ENCODE data around the gene BCAS3. TPM values are rescaled to one million over a fixed set of nuclear protein-coding genes. Genes with fewer than 3 reads are reported as not detected.
"Not testable (repeated sequence)": the region's sequence is repeated elsewhere in the genome, so short reads cannot be mapped to it uniquely, and the experiment has no call there.

Gene BCAS3
- total RNA-seq, 1 donor from 2014 or later = 38.1 TPM

DNA sequence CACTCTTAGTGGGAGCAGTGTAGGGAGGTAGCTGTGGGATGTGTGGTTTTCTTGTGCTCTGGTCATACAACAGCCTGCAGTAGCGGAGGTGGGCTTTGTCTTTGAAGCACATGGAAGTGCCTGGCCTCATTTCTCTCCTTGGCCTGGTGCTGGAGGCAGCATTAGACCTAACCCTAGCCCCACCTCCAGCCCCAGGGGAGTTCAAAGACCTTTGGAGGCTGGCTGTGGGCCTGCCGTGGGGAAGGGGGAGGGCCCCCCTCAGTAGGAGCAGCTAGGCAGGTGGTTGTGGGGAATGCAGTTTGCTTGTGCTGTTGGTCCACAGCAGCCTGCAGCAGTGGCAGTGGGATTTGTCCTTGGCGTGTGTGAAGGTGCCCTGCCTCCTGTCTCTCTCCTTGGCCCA lies 91.7 kb downstream of the BCAS3 start:
- H3K27me3 Mint-ChIP-seq (ENCODE audit: unreplicated experiment) = peaks cover 7% of the 10 kb centered on the region
- H3K27ac Mint-ChIP-seq (ENCODE audit: unreplicated experiment) = no peak overlapping the region
- no peaks in the 10 kb centered on the region for H3K4me1 Mint-ChIP-seq (ENCODE audit: unreplicated experiment)
- no peaks in the 10 kb centered on the region for H3K9me3 Mint-ChIP-seq (ENCODE audit: unreplicated experiment)
- H3K4me3 Mint-ChIP-seq (ENCODE audit: unreplicated experiment) = no peak overlapping the region
- H3K36me3 Mint-ChIP-seq (ENCODE audit: low read depth, unreplicated experiment) = peaks cover 6% of the 10 kb centered on the region
- TF ChIP-seq, protein P1, sequence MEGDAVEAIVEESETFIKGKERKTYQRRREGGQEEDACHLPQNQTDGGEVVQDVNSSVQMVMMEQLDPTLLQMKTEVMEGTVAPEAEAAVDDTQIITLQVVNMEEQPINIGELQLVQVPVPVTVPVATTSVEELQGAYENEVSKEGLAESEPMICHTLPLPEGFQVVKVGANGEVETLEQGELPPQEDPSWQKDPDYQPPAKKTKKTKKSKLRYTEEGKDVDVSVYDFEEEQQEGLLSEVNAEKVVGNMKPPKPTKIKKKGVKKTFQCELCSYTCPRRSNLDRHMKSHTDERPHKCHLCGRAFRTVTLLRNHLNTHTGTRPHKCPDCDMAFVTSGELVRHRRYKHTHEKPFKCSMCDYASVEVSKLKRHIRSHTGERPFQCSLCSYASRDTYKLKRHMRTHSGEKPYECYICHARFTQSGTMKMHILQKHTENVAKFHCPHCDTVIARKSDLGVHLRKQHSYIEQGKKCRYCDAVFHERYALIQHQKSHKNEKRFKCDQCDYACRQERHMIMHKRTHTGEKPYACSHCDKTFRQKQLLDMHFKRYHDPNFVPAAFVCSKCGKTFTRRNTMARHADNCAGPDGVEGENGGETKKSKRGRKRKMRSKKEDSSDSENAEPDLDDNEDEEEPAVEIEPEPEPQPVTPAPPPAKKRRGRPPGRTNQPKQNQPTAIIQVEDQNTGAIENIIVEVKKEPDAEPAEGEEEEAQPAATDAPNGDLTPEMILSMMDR (IDR thresholded peaks at IDR 0.05; ENCODE audit: unreplicated experiment) = no peak
- no peak for DNase-seq (ENCODE audit: low spot score)

DNA sequence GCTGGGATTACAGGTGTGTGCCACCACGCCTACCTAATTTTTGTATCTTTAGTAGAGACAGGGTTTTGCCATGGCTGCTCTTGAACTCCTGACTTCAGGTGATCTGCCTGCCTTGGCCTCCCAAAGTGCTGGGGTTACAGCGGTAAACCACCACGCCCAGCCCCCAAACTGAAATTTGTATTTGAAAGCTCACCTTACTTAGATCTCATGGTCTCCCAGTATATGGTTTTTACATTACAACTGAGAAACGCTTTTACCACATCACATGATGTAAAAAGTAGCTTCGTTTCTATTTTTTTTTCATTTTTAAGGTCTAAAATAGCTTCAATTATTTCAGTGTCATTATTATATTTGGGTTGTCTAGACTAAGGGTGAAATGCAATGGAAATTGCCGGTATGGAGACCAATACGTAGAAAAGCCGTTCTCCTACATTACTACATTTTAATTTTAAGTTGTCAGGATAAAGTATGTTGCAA lies 93.3 kb downstream of the BCAS3 start:
- H3K27me3 Mint-ChIP-seq (ENCODE audit: unreplicated experiment) = peaks cover 7% of the 10 kb centered on the region
- peaks cover 6% of the 10 kb centered on the region for H3K36me3 Mint-ChIP-seq (ENCODE audit: low read depth, unreplicated experiment)
- H3K27ac Mint-ChIP-seq (ENCODE audit: unreplicated experiment) = no peak overlapping the region
- DNase-seq (ENCODE audit: low spot score) = no peak
- H3K9me3 Mint-ChIP-seq (ENCODE audit: unreplicated experiment) = no peaks in the 10 kb centered on the region
- TF ChIP-seq, protein P1 (IDR thresholded peaks at IDR 0.05; ENCODE audit: unreplicated experiment) = no peak
- no peaks in the 10 kb centered on the region for H3K4me1 Mint-ChIP-seq (ENCODE audit: unreplicated experiment)
- no peak overlapping the region for H3K4me3 Mint-ChIP-seq (ENCODE audit: unreplicated experiment)

DNA sequence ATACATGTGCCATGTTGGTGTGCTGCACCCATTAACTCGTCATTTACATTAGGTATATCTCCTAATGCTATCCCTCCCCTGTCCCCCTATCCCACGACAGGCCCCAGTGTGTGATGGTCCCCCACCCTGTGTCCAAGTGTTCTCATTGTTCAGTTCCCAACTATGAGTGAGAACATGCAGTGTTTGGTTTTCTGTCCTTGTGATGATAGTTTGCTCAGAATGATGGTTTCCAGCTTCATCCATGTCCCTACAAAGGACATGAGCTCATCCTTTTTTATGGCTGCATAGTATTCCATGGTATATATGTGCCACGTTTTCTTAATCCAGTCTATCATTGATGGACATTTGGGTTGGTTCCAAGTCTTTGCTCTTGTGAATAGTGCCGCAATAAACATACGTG lies 94.0 kb downstream of the BCAS3 start:
- H3K4me3 Mint-ChIP-seq (ENCODE audit: unreplicated experiment); H3K4me1 Mint-ChIP-seq (ENCODE audit: unreplicated experiment); H3K9me3 Mint-ChIP-seq (ENCODE audit: unreplicated experiment); DNase-seq (ENCODE audit: low spot score); H3K27ac Mint-ChIP-seq (ENCODE audit: unreplicated experiment); H3K36me3 Mint-ChIP-seq (ENCODE audit: low read depth, unreplicated experiment); H3K27me3 Mint-ChIP-seq (ENCODE audit: unreplicated experiment): not testable (repeated sequence)

DNA sequence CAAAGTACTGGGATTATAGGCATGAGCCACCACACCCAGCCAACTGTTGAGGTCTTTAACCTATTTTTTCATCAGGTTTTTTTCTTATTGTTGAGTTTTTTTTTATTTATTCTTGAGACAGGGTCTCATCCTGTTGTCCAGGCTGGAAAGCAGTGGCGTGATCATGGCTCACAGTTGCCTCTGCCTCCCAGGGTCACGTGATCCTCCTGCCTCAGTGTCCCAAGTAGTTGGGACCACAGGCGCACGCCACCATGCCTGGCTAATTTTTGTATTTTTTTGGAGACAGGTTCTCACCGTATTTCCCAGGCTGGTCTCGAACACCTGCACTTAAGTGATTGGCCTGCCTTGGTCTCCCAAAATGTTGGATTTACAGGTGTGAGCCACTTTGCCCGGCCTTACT lies 95.9 kb downstream of the BCAS3 start:
- H3K36me3 Mint-ChIP-seq (ENCODE audit: low read depth, unreplicated experiment) = no peaks in the 10 kb centered on the region
- no peak overlapping the region for H3K27ac Mint-ChIP-seq (ENCODE audit: unreplicated experiment)
- H3K4me1 Mint-ChIP-seq (ENCODE audit: unreplicated experiment) = peaks cover 3% of the 10 kb centered on the region
- H3K4me3 Mint-ChIP-seq (ENCODE audit: unreplicated experiment) = no peak overlapping the region
- H3K9me3 Mint-ChIP-seq (ENCODE audit: unreplicated experiment) = no peaks in the 10 kb centered on the region
- TF ChIP-seq, protein P1 (IDR thresholded peaks at IDR 0.05; ENCODE audit: unreplicated experiment) = no peak
- no peak for DNase-seq (ENCODE audit: low spot score)
- H3K27me3 Mint-ChIP-seq (ENCODE audit: unreplicated experiment) = peaks cover 6% of the 10 kb centered on the region

DNA sequence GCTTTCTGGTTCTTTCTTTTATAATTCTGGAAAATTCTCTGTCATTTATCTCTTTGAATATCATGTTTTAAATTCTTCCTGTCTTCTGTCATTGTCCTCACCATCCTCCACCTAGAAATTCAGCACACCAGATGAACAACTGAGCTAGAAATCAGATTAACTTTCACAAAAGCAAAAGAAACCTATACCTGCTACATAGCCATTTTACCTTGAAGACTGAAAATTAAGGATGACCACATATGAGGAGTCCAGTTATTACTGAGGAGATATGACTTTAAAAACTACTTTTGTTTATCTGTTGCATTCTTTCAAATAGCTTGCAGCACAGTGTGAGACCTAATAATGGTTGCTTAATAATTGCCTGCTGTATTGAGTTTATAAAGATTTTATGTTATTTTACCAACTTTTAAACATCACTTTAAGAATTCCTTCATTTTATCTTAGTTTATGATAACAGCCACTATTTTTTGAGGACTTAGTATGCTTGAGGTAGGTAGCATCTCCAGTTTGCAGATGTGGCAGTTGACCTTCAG lies 104.3 kb downstream of the BCAS3 start:
- H3K4me1 Mint-ChIP-seq (ENCODE audit: unreplicated experiment) = peaks cover 3% of the 10 kb centered on the region
- DNase-seq (ENCODE audit: low spot score) = no peak
- no peaks in the 10 kb centered on the region for H3K36me3 Mint-ChIP-seq (ENCODE audit: low read depth, unreplicated experiment)
- no peak overlapping the region for H3K27ac Mint-ChIP-seq (ENCODE audit: unreplicated experiment)
- H3K27me3 Mint-ChIP-seq (ENCODE audit: unreplicated experiment) = no peaks in the 10 kb centered on the region
- H3K4me3 Mint-ChIP-seq (ENCODE audit: unreplicated experiment) = no peak overlapping the region
- no peaks in the 10 kb centered on the region for H3K9me3 Mint-ChIP-seq (ENCODE audit: unreplicated experiment)
- TF ChIP-seq, protein P1 (IDR thresholded peaks at IDR 0.05; ENCODE audit: unreplicated experiment) = no peak
